Activated CD4-positive, alpha-beta memory T cell treated with anti-CD3 and anti-CD28 coated beads, Interleukin-2, amount 10 ng/mL, durations not matched to agents 7 days and 5 days (primary cell): Measurements from ENCODE around the gene CBY3. TPM values are rescaled to one million over a fixed set of nuclear protein-coding genes. Genes with fewer than 3 reads are reported as not detected.
"Not testable (repeated sequence)": the region's sequence is repeated elsewhere in the genome, so short reads cannot be mapped to it uniquely, and the experiment has no call there.

Source experiments
- CTCF ChIA-PET: fragments of 350-600 bp; sonication (Branson Sonifier 250); formaldehyde crosslinking; loops from one replicate; lab custom pipeline; 2021; ENCODE audit warnings: antibody characterized with exemption, inconsistent platforms; lab: Charles Lee
- POLR2A ChIA-PET: fragments of 350-600 bp; sonication (Branson Sonifier 250); formaldehyde crosslinking; loops from one replicate; lab custom pipeline; 2021; ENCODE audit warnings: antibody characterized with exemption; lab: Charles Lee
- DNase-seq: peaks from one replicate; pipeline ENCODE4 v3.0.0-alpha.2; 2020
- H3K27ac Mint-ChIP-seq: one replicate; pipeline ENCODE4 v1.8.0; 2021; ENCODE audit warnings: mild to moderate bottlenecking, mixed read lengths
- H3K27me3 Mint-ChIP-seq: one replicate; pipeline ENCODE4 v1.8.0; 2021; ENCODE audit warnings: mixed read lengths
- H3K36me3 Mint-ChIP-seq: one replicate; pipeline ENCODE4 v1.8.0; 2021; ENCODE audit warnings: low read depth, mixed read lengths
- H3K4me1 Mint-ChIP-seq: one replicate; pipeline ENCODE4 v1.8.0; 2021; ENCODE audit warnings: mixed read lengths
- H3K4me3 Mint-ChIP-seq: one replicate; pipeline ENCODE4 v1.8.0; 2021; ENCODE audit warnings: mild to moderate bottlenecking, mixed read lengths
- H3K9me3 Mint-ChIP-seq: one replicate; pipeline ENCODE4 v1.8.0; 2021; ENCODE audit warnings: mixed read lengths
- total RNA-seq, 2 experiments: library from RNA; stranded (reverse); gene quantifications; one replicate each; pipeline ENCODE4 v1.2.3, GENCODE V29; 2021

Gene CBY3
- total RNA-seq, 2 experiments from 2014 or later = 0.68 TPM; not detected in 1

DNA sequence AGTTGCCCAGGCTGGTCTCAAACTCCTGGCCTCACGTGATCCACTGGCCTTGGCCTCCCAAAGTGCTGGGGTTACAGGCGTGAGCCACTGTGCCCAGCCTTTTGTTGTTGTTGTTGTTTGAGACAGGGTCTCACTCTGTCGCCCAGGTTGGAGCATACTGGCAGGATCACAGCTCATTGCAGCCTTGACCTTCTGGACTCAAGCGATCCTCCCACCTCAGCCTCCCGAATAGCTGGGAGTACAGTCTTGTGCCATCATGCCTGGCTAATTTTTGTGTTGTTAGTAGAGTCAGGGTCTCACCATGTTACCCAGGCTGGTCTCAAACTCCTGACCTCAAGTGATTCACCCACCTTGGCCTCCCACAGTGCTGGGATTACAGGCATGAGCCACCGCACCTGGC is 19.2 kb downstream of the CBY3 start:
- CTCF ChIA-PET = interaction anchor here (0.7 kb wide), 1 partner anchor 55 kb away, joined by 3 read pairs; no protein-coding TSS in a partner anchor
- not testable (repeated sequence) for H3K27me3 Mint-ChIP-seq, H3K36me3 Mint-ChIP-seq, H3K27ac Mint-ChIP-seq, H3K4me3 Mint-ChIP-seq, H3K9me3 Mint-ChIP-seq, DNase-seq, H3K4me1 Mint-ChIP-seq
- POLR2A ChIA-PET = interaction anchor here (1.7 kb wide), 1 partner anchor 16 kb away, joined by 5 read pairs; no protein-coding TSS in a partner anchor

DNA sequence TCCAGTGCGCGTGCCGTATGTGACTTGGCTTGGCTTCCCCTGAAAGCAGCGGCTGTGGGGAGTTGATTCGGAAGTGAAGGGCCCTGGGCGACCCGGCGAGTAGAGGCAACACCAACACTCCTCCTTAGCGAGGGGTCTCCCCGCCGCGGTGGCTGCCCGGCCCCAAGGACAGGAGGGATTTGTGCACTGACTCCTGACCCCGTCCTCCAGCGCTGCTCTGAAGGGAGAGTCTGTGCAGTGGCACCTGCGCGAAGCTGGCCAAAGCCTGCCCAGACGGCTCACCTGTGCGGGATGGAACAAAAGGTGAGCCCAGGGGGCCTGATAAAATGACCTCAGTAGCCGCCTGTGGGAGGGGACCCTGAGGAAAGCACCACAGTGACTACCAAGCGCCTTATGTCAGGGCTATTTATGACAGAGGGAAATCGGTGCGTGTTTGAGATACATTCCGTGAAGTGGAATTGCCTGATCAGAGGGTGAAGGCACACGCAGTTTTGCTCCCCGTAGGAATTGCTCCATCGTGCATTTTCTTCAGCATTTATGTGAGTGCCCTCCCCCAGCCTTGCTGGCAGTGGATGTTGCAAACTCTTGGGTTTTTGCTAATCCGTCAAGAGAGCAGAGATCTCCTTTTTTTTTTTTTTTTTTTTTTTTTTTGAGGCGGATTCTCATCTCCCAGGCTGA is 22.5 kb downstream of the CBY3 start:
- DNase-seq, H3K27ac Mint-ChIP-seq, H3K27me3 Mint-ChIP-seq, H3K36me3 Mint-ChIP-seq, H3K4me1 Mint-ChIP-seq, H3K9me3 Mint-ChIP-seq, POLR2A ChIA-PET, CTCF ChIA-PET: not testable (repeated sequence)
- peak overlapping the region; percentile 72 for H3K4me3 Mint-ChIP-seq

DNA sequence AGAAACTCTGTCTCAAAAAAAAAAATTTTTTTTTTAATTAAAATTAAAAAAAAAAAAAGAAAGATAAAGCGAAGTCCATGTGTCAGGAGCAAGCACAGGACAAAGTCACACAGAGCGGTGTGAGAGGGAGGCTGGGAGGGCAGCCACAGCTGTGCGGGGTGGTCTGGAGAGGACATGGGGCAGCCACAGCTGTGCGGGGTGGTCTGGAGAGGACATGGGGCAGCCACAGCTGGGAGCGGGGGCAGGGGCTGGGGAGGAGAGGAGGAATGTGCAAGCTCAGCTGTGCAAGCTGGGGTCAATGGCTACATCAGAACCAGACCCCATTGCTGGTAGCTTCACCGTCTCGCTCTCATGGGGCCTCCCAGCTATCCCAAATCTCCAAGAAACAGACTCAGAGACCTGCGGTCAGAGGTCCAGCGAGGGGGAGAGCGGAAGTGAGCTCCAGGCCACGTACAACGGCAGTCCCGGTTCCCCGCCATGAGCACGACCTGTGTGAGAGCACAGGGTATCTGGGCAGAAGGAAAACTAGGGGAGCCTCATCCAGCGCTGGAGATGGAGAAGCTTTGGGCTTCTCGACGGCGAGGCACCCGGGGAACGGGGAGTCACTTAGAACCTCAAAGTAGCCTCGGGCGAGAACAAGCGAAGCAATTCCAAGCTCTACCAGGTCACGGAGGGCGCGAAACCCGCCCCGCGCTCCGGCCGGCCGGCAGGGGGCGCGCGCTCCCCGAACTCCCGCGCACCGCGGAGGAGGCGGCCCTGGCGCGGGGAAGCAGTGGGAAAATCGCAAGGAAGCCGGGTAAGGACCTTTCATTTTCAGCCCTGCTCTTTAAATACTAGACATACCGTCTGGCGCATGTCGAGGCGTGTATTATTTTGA is 23.3 kb downstream of the CBY3 start:
- H3K36me3 Mint-ChIP-seq, H3K9me3 Mint-ChIP-seq, POLR2A ChIA-PET, H3K4me3 Mint-ChIP-seq, DNase-seq, CTCF ChIA-PET, H3K27me3 Mint-ChIP-seq, H3K27ac Mint-ChIP-seq, H3K4me1 Mint-ChIP-seq: not testable (repeated sequence)

DNA sequence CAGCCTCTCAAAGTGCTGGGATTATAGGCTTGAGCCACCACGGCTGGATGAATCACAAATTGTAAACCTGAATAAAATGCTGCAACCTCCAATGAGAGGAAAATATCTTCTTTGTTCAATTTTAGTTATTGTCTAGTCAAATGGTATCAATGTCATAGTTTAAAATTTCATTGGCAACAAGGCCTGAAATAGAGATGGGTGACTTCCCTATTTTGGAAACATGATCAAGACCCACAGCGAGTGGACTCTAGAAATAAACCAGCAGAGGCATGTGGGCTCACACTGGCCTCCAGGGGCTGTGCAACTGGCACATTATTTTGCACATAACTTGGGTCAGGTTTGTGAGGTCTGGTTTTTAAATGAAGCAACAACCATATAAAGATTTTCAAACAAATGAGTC is 27.7 kb downstream of the CBY3 start:
- H3K9me3 Mint-ChIP-seq, H3K27me3 Mint-ChIP-seq, CTCF ChIA-PET, H3K4me3 Mint-ChIP-seq, H3K4me1 Mint-ChIP-seq, POLR2A ChIA-PET, H3K27ac Mint-ChIP-seq, DNase-seq, H3K36me3 Mint-ChIP-seq: not testable (repeated sequence)

DNA sequence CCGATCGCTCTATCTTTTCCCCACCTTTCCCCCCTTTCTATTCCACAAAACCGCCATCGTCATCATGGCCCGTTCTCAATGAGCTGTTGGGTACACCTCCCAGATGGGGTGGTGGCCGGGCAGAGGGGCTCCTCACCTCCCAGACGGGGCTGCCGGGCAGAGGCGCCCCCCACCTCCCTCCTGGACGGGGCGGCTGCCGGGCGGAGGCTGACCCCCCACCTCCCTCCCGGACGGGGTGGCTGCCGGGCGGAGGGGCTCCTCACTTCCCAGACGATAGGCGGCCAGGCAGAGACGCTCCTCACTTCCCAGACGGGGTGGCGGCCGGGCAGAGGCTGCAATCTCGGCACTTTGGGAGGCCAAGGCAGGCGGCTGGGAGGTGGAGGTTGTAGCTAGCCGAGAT is 30.6 kb downstream of the CBY3 start:
- POLR2A ChIA-PET, H3K9me3 Mint-ChIP-seq: not testable (repeated sequence)

DNA sequence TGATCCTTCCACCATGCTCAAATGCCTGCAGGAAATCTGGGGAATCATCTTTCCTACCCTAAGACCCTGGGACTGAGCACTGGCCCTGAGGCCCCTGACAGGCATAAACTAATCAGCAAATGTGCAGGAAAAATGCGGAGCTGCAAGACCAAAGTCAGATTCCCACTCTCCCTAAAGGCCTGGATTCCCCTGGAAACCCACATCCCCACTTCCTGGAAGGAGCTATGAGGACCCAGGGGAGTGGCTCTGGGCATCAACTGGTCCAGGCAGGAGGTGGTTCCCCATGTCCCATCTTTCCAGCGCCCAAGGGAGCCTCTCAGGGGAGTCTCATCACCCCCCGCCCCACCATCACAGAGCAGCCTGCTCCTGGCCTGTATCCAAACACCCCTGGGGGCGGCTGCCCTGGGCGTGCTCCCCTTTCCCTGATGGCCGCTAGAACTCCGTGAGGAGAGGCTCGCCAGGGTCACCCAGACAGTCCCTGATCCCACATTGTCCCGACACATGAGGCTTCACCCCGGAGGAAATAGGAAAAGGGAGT is 31.6 kb downstream of the CBY3 start:
- H3K27me3 Mint-ChIP-seq, POLR2A ChIA-PET, DNase-seq, H3K4me1 Mint-ChIP-seq, H3K36me3 Mint-ChIP-seq, CTCF ChIA-PET, H3K4me3 Mint-ChIP-seq, H3K27ac Mint-ChIP-seq, H3K9me3 Mint-ChIP-seq: not testable (repeated sequence)

More for the DNA sequence above, 30.6 kb downstream of the CBY3 start:
- H3K27me3 Mint-ChIP-seq, H3K4me3 Mint-ChIP-seq, DNase-seq, H3K36me3 Mint-ChIP-seq, H3K27ac Mint-ChIP-seq, H3K4me1 Mint-ChIP-seq, CTCF ChIA-PET: not testable (repeated sequence)

DNA sequence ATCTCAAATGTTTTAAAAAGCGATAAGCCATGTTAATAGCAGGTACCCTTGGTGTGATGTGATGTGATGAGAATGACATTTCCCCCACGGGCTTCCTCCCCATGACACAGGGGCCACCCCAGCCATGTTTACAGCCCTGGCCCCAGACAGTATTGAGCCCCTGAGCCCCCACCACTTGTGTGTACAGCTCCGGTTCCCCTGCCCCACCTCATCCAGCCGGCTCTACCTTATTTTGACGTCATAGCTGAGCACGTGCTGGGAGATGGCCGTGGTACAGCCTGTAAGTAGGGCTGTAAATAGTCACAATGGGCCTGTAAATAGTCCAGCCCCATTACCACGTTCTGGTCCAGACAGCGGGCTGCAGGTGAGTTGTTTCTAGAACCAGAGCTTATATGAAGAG is 32.4 kb downstream of the CBY3 start:
- CTCF ChIA-PET = no interaction called here
- no peaks in the 10 kb centered on the region for H3K4me1 Mint-ChIP-seq
- DNase-seq = no peak
- no peak overlapping the region for H3K27ac Mint-ChIP-seq
- no peak overlapping the region for H3K4me3 Mint-ChIP-seq
- H3K9me3 Mint-ChIP-seq = no peaks in the 10 kb centered on the region
- no peaks in the 10 kb centered on the region for H3K36me3 Mint-ChIP-seq
- POLR2A ChIA-PET = no interaction called here
- H3K27me3 Mint-ChIP-seq = peaks cover 7% of the 10 kb centered on the region

DNA sequence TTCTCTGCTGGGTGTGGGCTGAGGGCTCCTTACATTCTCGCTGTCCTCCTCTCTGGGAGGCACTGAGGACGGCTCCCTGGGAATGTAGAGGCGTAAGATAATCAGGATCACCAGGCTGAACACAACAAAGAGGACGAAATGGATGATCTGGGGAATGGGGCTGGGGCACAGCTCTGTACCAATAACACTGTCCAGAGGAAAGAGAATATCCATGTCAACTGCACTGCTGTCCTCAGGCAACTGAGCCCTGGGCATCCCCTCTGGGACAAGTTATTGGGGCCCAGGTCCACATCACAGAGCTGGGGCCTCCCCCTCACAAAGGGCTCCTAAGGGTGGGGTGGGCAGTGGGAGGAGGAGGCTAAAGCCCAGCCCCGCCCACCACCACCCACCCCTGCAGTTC is 36.1 kb downstream of the CBY3 start:
- CTCF ChIA-PET, H3K27me3 Mint-ChIP-seq, H3K4me3 Mint-ChIP-seq, POLR2A ChIA-PET, H3K9me3 Mint-ChIP-seq, DNase-seq, H3K4me1 Mint-ChIP-seq, H3K27ac Mint-ChIP-seq, H3K36me3 Mint-ChIP-seq: not testable (repeated sequence)

DNA sequence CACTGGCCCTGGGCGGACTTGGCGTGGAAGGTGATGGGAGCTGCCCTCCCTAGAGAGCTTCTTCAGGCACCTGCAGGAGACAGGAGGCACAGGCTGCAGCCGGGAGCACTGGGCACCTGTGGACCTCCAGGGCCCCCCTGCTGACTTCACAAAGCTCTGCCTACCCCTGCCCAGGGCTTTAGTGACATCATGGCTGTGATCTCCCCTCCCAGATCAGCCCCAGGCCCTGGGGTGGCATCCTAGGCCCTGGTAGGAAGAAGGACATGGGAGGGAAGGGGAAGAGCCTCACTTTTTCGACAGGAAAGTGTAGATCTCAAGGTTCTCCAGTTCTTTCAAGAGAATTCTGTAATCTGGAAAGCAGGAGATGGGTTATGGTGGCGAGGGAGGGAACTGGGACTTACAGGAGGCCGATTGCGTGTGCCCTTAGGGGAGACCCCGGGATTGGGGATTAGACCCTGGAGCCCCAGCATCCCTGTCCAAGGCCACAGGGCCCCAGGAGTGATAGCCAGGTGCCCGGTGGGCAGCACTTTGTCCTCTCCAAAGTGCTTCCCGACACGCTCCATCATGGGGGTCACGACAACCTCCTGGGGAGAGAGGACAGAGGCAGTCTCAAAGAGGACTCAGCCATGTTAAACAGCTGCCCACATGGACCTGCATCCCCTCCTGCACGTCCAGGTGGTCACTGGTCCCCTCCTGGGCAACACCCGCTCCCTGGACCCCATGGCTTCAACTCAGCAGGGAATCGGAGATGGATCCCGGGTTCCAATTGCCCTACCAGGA is 37.5 kb downstream of the CBY3 start:
- H3K4me1 Mint-ChIP-seq, CTCF ChIA-PET, H3K9me3 Mint-ChIP-seq, H3K27ac Mint-ChIP-seq, H3K4me3 Mint-ChIP-seq, H3K36me3 Mint-ChIP-seq, H3K27me3 Mint-ChIP-seq, DNase-seq: not testable (repeated sequence)
- POLR2A ChIA-PET = interaction anchor here (0.6 kb wide), 1 partner anchor 120 kb away, joined by 4 read pairs; no protein-coding TSS in a partner anchor

DNA sequence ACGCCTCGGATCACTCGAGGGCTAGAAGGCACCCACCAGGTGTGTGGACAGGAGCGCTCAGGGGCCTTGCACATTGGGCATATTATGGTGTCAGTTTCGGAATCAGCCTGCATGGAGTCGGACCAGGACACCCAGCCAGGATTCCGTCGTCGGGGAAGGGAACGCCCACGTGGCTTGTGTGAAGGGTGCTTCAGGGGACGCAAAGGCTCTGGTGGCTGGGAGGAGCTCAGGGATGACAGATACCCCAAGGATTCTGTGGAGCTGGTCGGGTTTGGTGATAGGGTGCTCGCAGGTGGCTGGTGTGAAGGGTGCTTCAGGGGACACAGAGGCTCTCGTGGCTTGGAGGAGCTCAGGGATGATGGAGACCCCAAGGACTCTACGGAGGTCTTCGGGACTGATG is 38.2 kb downstream of the CBY3 start:
- POLR2A ChIA-PET, H3K27ac Mint-ChIP-seq, H3K4me1 Mint-ChIP-seq, H3K27me3 Mint-ChIP-seq, DNase-seq, H3K9me3 Mint-ChIP-seq, H3K4me3 Mint-ChIP-seq, H3K36me3 Mint-ChIP-seq, CTCF ChIA-PET: not testable (repeated sequence)

DNA sequence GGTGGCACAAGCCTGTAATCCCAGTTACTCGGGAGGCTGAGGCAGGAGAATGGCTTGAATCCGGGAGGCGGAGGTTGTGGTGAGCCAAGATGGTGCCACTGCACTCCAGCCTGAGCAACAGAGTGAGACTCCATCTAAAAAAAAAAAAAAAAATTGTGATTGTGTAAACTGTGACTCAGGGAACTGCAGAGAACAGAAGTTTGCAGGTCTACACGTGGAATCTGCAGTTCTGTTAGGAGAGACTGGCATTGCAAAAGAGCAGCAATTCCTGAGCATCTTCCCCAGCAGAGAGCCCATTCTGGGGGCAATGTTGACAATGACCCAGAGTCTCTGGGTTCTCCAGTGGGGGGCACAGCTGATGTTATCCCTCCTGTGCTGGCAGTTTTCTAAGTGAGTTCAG is 39.1 kb downstream of the CBY3 start:
- H3K9me3 Mint-ChIP-seq, DNase-seq, CTCF ChIA-PET: not testable (repeated sequence)

DNA sequence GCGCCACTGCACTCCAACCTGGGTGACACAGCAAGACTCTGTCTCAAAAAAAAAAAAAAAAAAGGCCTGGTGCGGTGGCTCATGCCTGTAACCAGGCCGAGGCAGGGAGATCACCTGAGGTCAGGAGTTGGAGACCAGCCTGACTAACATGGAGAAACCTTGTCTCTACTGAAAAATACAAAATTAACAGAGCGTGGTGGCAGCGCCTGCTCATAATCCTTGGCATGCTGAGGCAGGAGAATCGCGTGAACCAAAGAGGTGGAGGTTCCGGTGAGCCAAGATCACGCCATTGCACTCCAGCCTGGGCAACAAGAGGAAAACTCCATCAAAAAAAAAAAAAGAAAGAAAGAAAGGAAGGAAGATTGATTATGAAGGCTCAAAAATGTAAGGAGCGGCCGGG is 41.5 kb downstream of the CBY3 start:
- CTCF ChIA-PET = interaction anchor here (2.0 kb wide), 1 partner anchor 29 kb away, joined by 6 read pairs; no protein-coding TSS in a partner anchor
- not testable (repeated sequence) for H3K36me3 Mint-ChIP-seq, H3K27me3 Mint-ChIP-seq, DNase-seq, H3K27ac Mint-ChIP-seq, H3K4me1 Mint-ChIP-seq, H3K9me3 Mint-ChIP-seq, H3K4me3 Mint-ChIP-seq
- POLR2A ChIA-PET = interaction anchor here (0.6 to 2.3 kb wide), 2 partner anchors 15 to 39 kb away, joined by 3 to 15 read pairs; partner anchors contain the start of gene HNRNPH1

More for the DNA sequence above, 39.1 kb downstream of the CBY3 start:
- H3K36me3 Mint-ChIP-seq, POLR2A ChIA-PET, H3K4me1 Mint-ChIP-seq, H3K4me3 Mint-ChIP-seq, H3K27me3 Mint-ChIP-seq, H3K27ac Mint-ChIP-seq: not testable (repeated sequence)
